ENCODE data around the gene CIROP.

Gene CIROP

GRCh38 chr14:23129759-23130316 is 25.0 kb upstream of the CIROP start:
- no peak for DNase-seq

GRCh38 chr14:23128969-23129758 is 24.4 kb upstream of the CIROP start:
- DNase-seq = no peak

GRCh38 chr14:23127861-23128260 is 23.1 kb upstream of the CIROP start:
- no peak for DNase-seq

GRCh38 chr14:23126548-23127278 is 21.9 kb upstream of the CIROP start:
- DNase-seq = no peak

- no peak for DNase-seq
Measured at GRCh38 chr14:23125933-23126524, 21.2 kb upstream of the CIROP start.

GRCh38 chr14:23125011-23125410 is 20.2 kb upstream of the CIROP start:
- no peak for DNase-seq

GRCh38 chr14:23124337-23124954 is 19.7 kb upstream of the CIROP start:
- DNase-seq = no peak

- DNase-seq = no peak
Measured at GRCh38 chr14:23123419-23123818, 18.6 kb upstream of the CIROP start.

GRCh38 chr14:23122086-23122485 is 17.3 kb upstream of the CIROP start:
- no peak for DNase-seq

GRCh38 chr14:23121361-23121771 is 16.6 kb upstream of the CIROP start:
- DNase-seq = no peak

GRCh38 chr14:23120541-23121251 is 15.9 kb upstream of the CIROP start:
- DNase-seq = peak; percentile 80 to 87

- peak; percentile 94 to 96 for DNase-seq
Measured at GRCh38 chr14:23119363-23120327, 14.9 kb upstream of the CIROP start.

- DNase-seq = peak; percentile 70 to 79
Measured at GRCh38 chr14:23118506-23119362, 13.9 kb upstream of the CIROP start, which contains the start of gene CEBPE. Gene CEBPE, minus strand, starts transcription at chr14:23119255. Its CDS starts 164 bp downstream, at chr14:23119091.

GRCh38 chr14:23117371-23118020 is 12.7 kb upstream of the CIROP start:
- DNase-seq = no peak

GRCh38 chr14:23115918-23116317 is 11.1 kb upstream of the CIROP start:
- no peak for DNase-seq

- DNase-seq = no peak
Measured at GRCh38 chr14:23115039-23115731, 10.4 kb upstream of the CIROP start.

GRCh38 chr14:23114669-23115038 is 9.9 kb upstream of the CIROP start:
- DNase-seq = no peak

GRCh38 chr14:23114120-23114458 is 9.3 kb upstream of the CIROP start:
- DNase-seq = no peak
